A172 (cell line): ENCODE results near the gene UPF1. TPM values are rescaled to one million over a fixed set of nuclear protein-coding genes. Genes with fewer than 3 reads are reported as not detected.
"Not testable (repeated sequence)": the region's sequence is repeated elsewhere in the genome, so short reads cannot be mapped to it uniquely, and the experiment has no call there.

Experiments used
- DNase-seq: peaks from one replicate; pipeline ENCODE4 v3.0.0-alpha.2; 2015; ENCODE audit warnings: low spot score
- total RNA-seq: library from RNA; depleted of rRNA; stranded (reverse); fragments of >200 nt; shearing (Covaris generic); gene quantifications from 2 replicates; pipeline ENCODE4 v1.2.3, GENCODE V29; 2014

Gene UPF1
- total RNA-seq, 1 experiment from 2014 or later = 40.3 TPM

- DNase-seq = no peak
These were observed 32.3 kb upstream of the UPF1 start for GRCh38 chr19:18799389-18799970.

GRCh38 chr19:18800079-18800478 lies 31.7 kb upstream of the UPF1 start:
- DNase-seq = no peak

GRCh38 chr19:18800636-18801035 lies 31.1 kb upstream of the UPF1 start:
- no peak for DNase-seq

- no peak for DNase-seq
These were observed 29.4 kb upstream of the UPF1 start for GRCh38 chr19:18802354-18802753.

GRCh38 chr19:18803550-18804138 lies 28.1 kb upstream of the UPF1 start:
- no peak for DNase-seq

- no peak for DNase-seq
These were observed 27.6 kb upstream of the UPF1 start for GRCh38 chr19:18804139-18804601.

GRCh38 chr19:18804643-18805042 lies 27.1 kb upstream of the UPF1 start:
- DNase-seq = no peak

GRCh38 chr19:18807861-18808331 lies 23.9 kb upstream of the UPF1 start:
- DNase-seq = no peak

GRCh38 chr19:18809149-18809868 lies 22.4 kb upstream of the UPF1 start:
- DNase-seq = peak; percentile 50

GRCh38 chr19:18811638-18812037 lies 20.1 kb upstream of the UPF1 start:
- not testable (repeated sequence) for DNase-seq

- DNase-seq = no peak
These were observed 17.7 kb upstream of the UPF1 start for GRCh38 chr19:18814063-18814462.

- DNase-seq = no peak
These were observed 16.1 kb upstream of the UPF1 start for GRCh38 chr19:18815673-18816072.

- not testable (repeated sequence) for DNase-seq
These were observed 15.1 kb upstream of the UPF1 start for GRCh38 chr19:18816645-18817044.

GRCh38 chr19:18817574-18817973 lies 14.2 kb upstream of the UPF1 start:
- DNase-seq = no peak

GRCh38 chr19:18828786-18829185 lies 3.0 kb upstream of the UPF1 start:
- DNase-seq = no peak

GRCh38 chr19:18830488-18830887 lies 1.3 kb upstream of the UPF1 start:
- DNase-seq = no peak

GRCh38 chr19:18832306-18833140 lies 764 bp downstream of the UPF1 start:
- DNase-seq = no peak

- no peak for DNase-seq
These were observed 1.4 kb downstream of the UPF1 start for GRCh38 chr19:18833141-18833476.

- DNase-seq = no peak
These were observed 2.3 kb downstream of the UPF1 start for GRCh38 chr19:18833849-18834643.

GRCh38 chr19:18834644-18834984 lies 2.9 kb downstream of the UPF1 start:
- DNase-seq = no peak

- DNase-seq = peak; percentile 64
These were observed 7.9 kb downstream of the UPF1 start for GRCh38 chr19:18839465-18840287.
